Measurements from ENCODE around the gene FADS2. TPM values are rescaled to one million over a fixed set of nuclear protein-coding genes. Genes with fewer than 3 reads are reported as not detected.

The FADS2 gene
- total RNA-seq, 1 donor from 2014 or later = 315 TPM

GRCh38 chr11:61891331-61892084 lies 63.4 kb downstream of the FADS2 start, which contains the start of gene FADS3:
TSS of gene FADS3 (minus strand) at chr11:61891545. CDS start at chr11:61891381, 164 bp downstream.
- Mint-ChIP-seq H3K4me1 (ENCODE audit: low read depth) (peaks cover 52% of the 10 kb centered on the region), H3K27ac (ENCODE audit: unreplicated experiment) (peak within 1 kb of the TSS; percentile 87), H3K36me3 (ENCODE audit: low read depth) (peaks cover 5% of the 10 kb centered on the region), H3K27me3 (ENCODE audit: low read depth) (no peaks in the 10 kb centered on the region), H3K9me3 (ENCODE audit: low read depth) (no peaks in the 10 kb centered on the region), H3K4me3 (ENCODE audit: unreplicated experiment) (peak within 1 kb of the TSS; percentile 84)
- no peak for DNase-seq (ENCODE audit: low spot score)
- peak; percentile 36 for TF ChIP-seq CTCF (IDR thresholded peaks at IDR 0.05)

GRCh38 chr11:61892085-61892370 lies 63.9 kb downstream of the FADS2 start:
- H3K4me1 Mint-ChIP-seq (ENCODE audit: low read depth) = peaks cover 47% of the 10 kb centered on the region
- peaks cover 5% of the 10 kb centered on the region for H3K36me3 Mint-ChIP-seq (ENCODE audit: low read depth)
- H3K9me3 Mint-ChIP-seq (ENCODE audit: low read depth) = no peaks in the 10 kb centered on the region
- H3K27ac Mint-ChIP-seq (ENCODE audit: unreplicated experiment) = peak overlapping the region; percentile 68
- no peak overlapping the region for H3K4me3 Mint-ChIP-seq (ENCODE audit: unreplicated experiment)
- no peak for DNase-seq (ENCODE audit: low spot score)
- TF ChIP-seq CTCF (IDR thresholded peaks at IDR 0.05) = peak; percentile 5
- no peaks in the 10 kb centered on the region for H3K27me3 Mint-ChIP-seq (ENCODE audit: low read depth)

GRCh38 chr11:61893981-61894380 lies 65.9 kb downstream of the FADS2 start:
- Mint-ChIP-seq H3K9me3 (ENCODE audit: low read depth) (no peaks in the 10 kb centered on the region), H3K4me1 (ENCODE audit: low read depth) (peaks cover 27% of the 10 kb centered on the region), H3K4me3 (ENCODE audit: unreplicated experiment) (no peak overlapping the region), H3K27ac (ENCODE audit: unreplicated experiment) (peak overlapping the region; percentile 93), H3K27me3 (ENCODE audit: low read depth) (no peaks in the 10 kb centered on the region), H3K36me3 (ENCODE audit: low read depth) (no peaks in the 10 kb centered on the region)
- no peak for TF ChIP-seq CTCF (IDR thresholded peaks at IDR 0.05)
- DNase-seq (ENCODE audit: low spot score) = no peak

GRCh38 chr11:61895046-61895717 lies 67.1 kb downstream of the FADS2 start:
- H3K4me3 Mint-ChIP-seq (ENCODE audit: unreplicated experiment) = no peak overlapping the region

GRCh38 chr11:61895718-61896059 lies 67.6 kb downstream of the FADS2 start:
- no peaks in the 10 kb centered on the region for H3K27me3 Mint-ChIP-seq (ENCODE audit: low read depth)

More at GRCh38 chr11:61895046-61895717, 67.1 kb downstream of the FADS2 start:
- no peaks in the 10 kb centered on the region for H3K36me3 Mint-ChIP-seq (ENCODE audit: low read depth)
- H3K27me3 Mint-ChIP-seq (ENCODE audit: low read depth) = no peaks in the 10 kb centered on the region
- no peaks in the 10 kb centered on the region for H3K9me3 Mint-ChIP-seq (ENCODE audit: low read depth)
- peaks cover 20% of the 10 kb centered on the region for H3K4me1 Mint-ChIP-seq (ENCODE audit: low read depth)
- no peak for DNase-seq (ENCODE audit: low spot score)
- no peak overlapping the region for H3K27ac Mint-ChIP-seq (ENCODE audit: unreplicated experiment)
- TF ChIP-seq CTCF (IDR thresholded peaks at IDR 0.05) = no peak

More at GRCh38 chr11:61895718-61896059, 67.6 kb downstream of the FADS2 start:
- Mint-ChIP-seq H3K4me1 (ENCODE audit: low read depth) (peaks cover 19% of the 10 kb centered on the region), H3K4me3 (ENCODE audit: unreplicated experiment) (no peak overlapping the region), H3K36me3 (ENCODE audit: low read depth) (no peaks in the 10 kb centered on the region), H3K9me3 (ENCODE audit: low read depth) (no peaks in the 10 kb centered on the region), H3K27ac (ENCODE audit: unreplicated experiment) (no peak overlapping the region)
- DNase-seq (ENCODE audit: low spot score) = no peak
- TF ChIP-seq CTCF (IDR thresholded peaks at IDR 0.05) = no peak

Measured in chondrocyte (in vitro differentiated cells).